ENCODE data around the gene NRG2. TPM values are rescaled to one million over a fixed set of nuclear protein-coding genes. Genes with fewer than 3 reads are reported as not detected.

NRG2 gene
- total RNA-seq, 1 donor from 2014 or later: 1.7 TPM

GRCh38 chr5:139820606-139821005 is 222.5 kb downstream of the NRG2 start:
- DNase-seq (ENCODE audit: low spot score) (no peak), ATAC-seq (no peak)
- intact Hi-C loops (cut with DNase I): no loop called here

DNA sequence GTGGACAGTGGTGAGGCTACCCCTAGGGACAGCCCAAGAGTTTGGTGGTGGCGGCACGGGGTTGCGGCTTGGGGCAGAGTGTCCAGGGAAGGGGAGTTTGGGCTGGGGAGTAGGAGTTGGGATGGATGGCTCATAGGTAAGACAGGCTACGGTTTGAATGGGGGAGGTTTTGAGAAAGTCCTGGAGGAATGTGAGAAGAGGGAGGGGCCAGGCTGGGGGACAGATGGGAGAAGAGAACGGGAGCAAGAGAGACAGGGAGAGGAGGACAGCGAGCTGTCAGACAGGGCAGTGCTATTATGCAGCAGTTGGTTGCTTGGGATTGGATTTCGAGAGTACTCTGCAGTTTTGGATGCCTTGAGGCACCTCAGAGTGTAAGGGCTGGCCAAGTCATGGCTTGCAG is 223.0 kb downstream of the NRG2 start:
- DNase-seq (ENCODE audit: low spot score) (no peak), ATAC-seq (no peak)
- intact Hi-C loops (cut with DNase I): no loop called here

GRCh38 chr5:139817970-139818369 is 225.1 kb downstream of the NRG2 start:
- ATAC-seq (no peak), DNase-seq (ENCODE audit: low spot score) (no peak)
- intact Hi-C loops (cut with DNase I): no loop called here

DNA sequence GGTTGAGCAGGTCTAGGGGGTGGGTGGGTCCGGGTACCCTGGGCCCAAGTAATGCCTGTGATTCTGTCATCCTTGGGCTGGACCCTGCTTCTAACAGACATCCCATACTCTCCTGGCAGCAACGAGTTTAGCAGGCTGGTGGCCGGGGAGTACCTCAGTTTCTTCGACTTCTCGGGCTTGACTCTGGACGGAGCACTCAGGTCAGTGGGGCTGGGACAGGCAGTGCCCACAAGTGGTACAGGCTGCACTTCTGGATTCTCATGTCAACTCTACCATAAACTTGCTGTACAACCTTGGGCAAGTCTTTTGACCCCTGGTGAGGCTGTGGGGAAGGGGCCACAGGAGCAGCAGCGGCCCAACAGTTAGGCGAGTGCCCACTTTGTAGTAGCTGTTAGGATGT is 225.7 kb downstream of the NRG2 start:
- intact Hi-C loops (cut with DNase I): no loop called here
- no peak for ATAC-seq
- DNase-seq (ENCODE audit: low spot score): no peak

GRCh38 chr5:139816566-139816965 is 226.5 kb downstream of the NRG2 start:
- intact Hi-C loops (cut with DNase I): no loop called here
- ATAC-seq (no peak), DNase-seq (ENCODE audit: low spot score) (no peak)

DNA sequence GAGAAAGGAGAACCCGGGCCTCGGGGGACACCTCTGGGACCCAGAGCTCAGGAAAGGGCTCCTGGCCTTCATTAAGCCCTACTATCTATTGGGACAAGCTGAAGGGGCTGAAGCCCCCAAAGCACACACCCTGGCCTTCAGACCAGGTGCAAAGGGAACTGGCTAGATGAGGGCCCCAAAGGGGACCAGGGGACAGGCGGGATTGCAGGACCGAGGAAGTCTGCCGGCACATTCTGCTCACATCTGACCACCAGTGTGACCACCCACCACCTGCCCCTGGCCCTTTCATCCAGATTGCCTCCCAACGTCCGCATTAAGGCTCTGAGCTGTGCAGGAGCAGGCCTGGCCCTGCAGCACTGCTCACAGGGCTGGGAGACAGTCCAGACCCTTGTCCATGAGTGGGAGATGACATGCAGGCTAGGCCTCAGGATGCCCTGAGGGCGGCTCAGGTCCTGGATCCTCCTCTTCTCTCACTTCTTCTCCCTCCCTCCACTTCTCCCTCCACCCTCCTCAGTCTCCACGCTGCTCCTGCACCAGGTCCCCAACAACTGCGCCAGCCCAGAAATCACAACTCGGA is 228.3 kb downstream of the NRG2 start:
- ATAC-seq: no peak
- intact Hi-C loops (cut with DNase I): no loop called here
- no peak for DNase-seq (ENCODE audit: low spot score)

- ATAC-seq: no peak
- intact Hi-C loops (cut with DNase I): no loop called here
- no peak for DNase-seq (ENCODE audit: low spot score)
Measured at GRCh38 chr5:139814191-139814601, 228.9 kb downstream of the NRG2 start.

- intact Hi-C loops (cut with DNase I): no loop called here
- ATAC-seq: no peak
- no peak for DNase-seq (ENCODE audit: low spot score)
Measured at GRCh38 chr5:139812836-139813805, 230.0 kb downstream of the NRG2 start.

- DNase-seq (ENCODE audit: low spot score): no peak
- no peak for ATAC-seq
- intact Hi-C loops (cut with DNase I): no loop called here
Measured at GRCh38 chr5:139812323-139812722, 230.8 kb downstream of the NRG2 start.

DNA sequence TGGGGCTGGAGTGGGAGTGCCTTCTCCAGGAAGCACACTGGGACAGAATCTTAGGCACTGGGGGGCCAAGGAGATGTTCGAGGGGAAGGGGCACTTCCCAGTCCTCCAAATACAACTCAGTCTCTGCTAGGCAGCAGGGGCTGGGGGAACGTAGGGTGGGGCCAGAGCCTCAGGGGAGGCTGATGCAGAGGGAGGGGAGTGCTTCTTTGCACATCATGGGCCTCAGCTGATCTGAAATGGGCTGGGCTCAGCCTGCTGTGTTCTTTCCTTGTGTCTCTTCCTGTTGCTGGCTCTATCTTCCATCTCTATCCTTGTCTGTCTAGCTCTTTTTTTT is 231.9 kb downstream of the NRG2 start:
- intact Hi-C loops (cut with DNase I): no loop called here
- ATAC-seq (no peak), DNase-seq (ENCODE audit: low spot score) (no peak)

DNA sequence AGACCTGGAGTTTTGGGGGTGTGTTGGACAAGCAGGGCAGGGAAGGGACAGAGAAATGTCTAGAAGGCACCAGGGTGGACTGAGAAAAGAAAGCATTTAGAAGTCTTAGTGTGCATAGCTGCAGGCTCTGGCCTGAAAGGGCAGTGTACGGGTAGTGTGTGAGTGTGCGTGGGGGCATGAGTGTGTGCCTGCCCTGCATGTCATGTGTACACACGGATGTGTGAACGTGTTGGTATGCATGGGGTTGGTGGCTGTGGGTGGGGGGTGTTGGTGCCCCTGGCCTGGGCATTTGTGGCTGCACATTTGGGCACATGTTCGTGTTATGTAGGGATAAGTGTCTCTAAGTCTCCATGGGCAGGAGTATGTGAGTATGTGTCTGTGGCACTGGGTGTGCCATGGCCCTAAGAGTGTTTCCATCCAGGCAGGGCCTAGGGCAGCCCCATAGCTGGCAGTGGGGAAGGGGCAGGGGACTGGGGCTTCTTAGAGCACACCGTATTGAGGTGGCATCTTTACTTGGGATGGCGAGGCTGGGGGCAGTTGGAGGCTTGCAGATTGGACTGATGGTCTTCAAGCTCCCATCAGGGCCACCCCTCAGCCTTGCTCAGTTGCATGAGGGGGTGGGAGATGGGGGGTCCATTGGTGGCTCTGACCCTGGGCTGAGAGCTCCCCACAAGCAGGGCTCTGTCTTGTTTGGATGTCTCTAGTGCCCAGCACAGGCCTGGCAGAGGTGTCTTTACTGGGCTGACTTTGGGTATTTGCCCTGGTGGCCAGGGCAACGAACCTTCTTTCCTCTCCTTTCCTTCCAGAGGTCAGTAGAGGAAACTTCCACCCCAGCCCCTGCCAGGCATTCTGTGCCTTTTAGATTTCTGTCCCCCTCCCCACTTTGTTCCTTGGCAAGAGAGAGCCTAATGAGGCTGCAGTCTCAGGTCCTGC is 232.5 kb downstream of the NRG2 start:
- ATAC-seq (no peak), DNase-seq (ENCODE audit: low spot score) (no peak)
- intact Hi-C loops (cut with DNase I): no loop called here

GRCh38 chr5:139809331-139809810 is 233.7 kb downstream of the NRG2 start:
- ATAC-seq (no peak), DNase-seq (ENCODE audit: low spot score) (no peak)
- intact Hi-C loops (cut with DNase I): no loop called here

- intact Hi-C loops (cut with DNase I): no loop called here
- DNase-seq (ENCODE audit: low spot score) (no peak), ATAC-seq (no peak)
Measured at GRCh38 chr5:139808481-139809330, 234.4 kb downstream of the NRG2 start.

DNA sequence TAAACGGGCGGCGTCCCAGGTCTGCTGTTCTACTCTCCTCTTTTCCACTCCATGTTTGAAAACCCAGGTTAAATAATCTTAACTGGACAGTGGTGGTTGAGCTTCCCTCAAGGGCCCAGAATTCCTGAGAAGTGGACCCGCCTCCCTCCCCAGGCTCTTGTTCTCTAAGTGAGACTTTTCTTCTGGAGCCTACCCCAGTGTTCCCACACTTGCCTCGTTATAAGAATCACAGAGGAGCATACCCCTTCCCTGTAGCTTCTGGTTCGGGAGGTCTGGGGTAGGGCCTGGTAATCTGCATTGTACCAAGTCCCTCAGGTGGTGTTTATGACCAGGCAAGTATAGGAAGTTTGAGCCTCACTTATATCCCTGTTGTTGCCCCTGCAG is 235.5 kb downstream of the NRG2 start:
- DNase-seq (ENCODE audit: low spot score): no peak
- intact Hi-C loops (cut with DNase I): no loop called here
- no peak for ATAC-seq

- intact Hi-C loops (cut with DNase I): no loop called here
- no peak for DNase-seq (ENCODE audit: low spot score)
- ATAC-seq: no peak
Measured at GRCh38 chr5:139806726-139807646, 236.1 kb downstream of the NRG2 start.

GRCh38 chr5:139806111-139806510 is 237.0 kb downstream of the NRG2 start:
- intact Hi-C loops (cut with DNase I): no loop called here
- no peak for DNase-seq (ENCODE audit: low spot score)
- ATAC-seq: no peak

DNA sequence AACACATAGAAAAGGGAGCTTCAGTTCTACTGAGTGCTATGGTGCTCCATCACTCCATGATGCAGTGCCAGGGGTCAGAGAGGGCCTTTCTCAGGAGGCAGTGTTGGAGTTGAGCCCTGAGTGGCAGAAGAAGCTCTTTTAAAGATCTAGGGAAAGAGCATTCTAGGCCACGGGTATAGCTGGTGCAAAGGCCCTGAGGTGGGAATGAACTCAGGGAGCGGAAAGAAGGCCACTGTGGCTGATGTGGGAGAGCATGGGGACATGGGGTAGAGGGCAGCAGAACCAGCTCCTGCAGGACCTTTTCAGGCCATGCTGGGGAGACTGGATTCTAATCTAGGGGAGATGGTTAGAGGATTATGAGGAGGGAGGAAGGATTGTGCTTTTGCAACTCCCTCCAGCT is 237.6 kb downstream of the NRG2 start:
- no peak for DNase-seq (ENCODE audit: low spot score)
- ATAC-seq: no peak
- intact Hi-C loops (cut with DNase I): no loop called here
